ENCODE results near the gene PROM1.

- no peak for TF ChIP-seq POLR2A (IDR thresholded peaks at IDR 0.05; ENCODE audit: low read length)
- TF ChIP-seq GATA1 (IDR thresholded peaks at IDR 0.05; ENCODE audit: low read depth, low read length) = no peak
Measured at GRCh38 chr4:15996773-15997172, 87.0 kb downstream of the PROM1 start.
